SK-N-SH (cell line): Measurements from ENCODE around the gene HACD1. TPM values are rescaled to one million over a fixed set of nuclear protein-coding genes. Genes with fewer than 3 reads are reported as not detected.
A peak's percentile ranks its signal among the peaks of the same experiment; 100 is the strongest.
"Not testable (repeated sequence)": the region's sequence is repeated elsewhere in the genome, so short reads cannot be mapped to it uniquely, and the experiment has no call there.

Experiments used
- CTCF ChIA-PET: fragments of 300-600, 350-600 bp; formaldehyde crosslinking; extraction: SDS; loops from one replicate; lab custom pipeline; 2021; lab: Yijun Ruan, JAX
- POLR2A ChIA-PET: fragments of 350-600 bp; sonication (Branson Sonifier 250); formaldehyde crosslinking; extraction: SDS; loops from one replicate; lab custom pipeline; 2020; ENCODE audit warnings: antibody characterized with exemption, inconsistent platforms; lab: Yijun Ruan, JAX
- DNase-seq: peaks from one replicate; pipeline ENCODE4 v3.0.0; 2012
- H2AFZ ChIP-seq: fragments of 200-600 bp; sonication (generic); 2 replicates; pipeline ENCODE4 v1.8.1; 2016; ENCODE audit warnings: antibody characterized with exemption, mild to moderate bottlenecking, low read depth
- H3F3A ChIP-seq: fragments of 200-600 bp; sonication (generic); replicated peaks from 2 replicates; pipeline ENCODE3; 2016; ENCODE audit warnings: antibody characterized with exemption, mild to moderate bottlenecking; ENCODE audit not compliant: insufficient read depth
- H3K27ac ChIP-seq, 2 experiments: fragments of 200-500 bp in 1 of 2; fragments of 200-600 bp in 1 of 2; sonication (Bioruptor generic) in 1 of 2; sonication (generic), shearing (Covaris generic) in 1 of 2; 2 replicates each; pipeline versions ENCODE4 v1.5.1 to v1.6.1; 2014 to 2016; ENCODE audit warnings: low read depth in 2 of 2, inconsistent platforms in 1 of 2, low read length in 1 of 2, mild to moderate bottlenecking in 1 of 2, mixed read lengths in 1 of 2
- H3K27me3 ChIP-seq: fragments of 200-600 bp; sonication (generic), shearing (Covaris generic); 2 replicates; pipeline ENCODE4 v1.6.1; 2016; ENCODE audit warnings: mixed run types; ENCODE audit not compliant: insufficient read depth
- H3K36me3 ChIP-seq, 2 experiments: fragments of 200-500 bp in 1 of 2; fragments of 200-600 bp in 1 of 2; sonication (Bioruptor generic) in 1 of 2; sonication (generic) in 1 of 2; replicated peaks in 1 of 2; 2 replicates each; pipeline versions ENCODE3 to v1.5.1; 2014 to 2016; ENCODE audit warnings: low read length in 1 of 2, mild to moderate bottlenecking in 1 of 2; ENCODE audit not compliant: insufficient read depth in 2 of 2, control insufficient read depth in 1 of 2
- H3K4me1 ChIP-seq, 2 experiments: fragments of 200-500 bp in 1 of 2; fragments of 200-600 bp in 1 of 2; sonication (Bioruptor generic) in 1 of 2; sonication (generic), shearing (Covaris generic) in 1 of 2; 2 replicates each; pipeline versions ENCODE4 v1.5.1 to v1.6.1; 2014 to 2016; ENCODE audit warnings: low read depth in 1 of 2, low read length in 1 of 2, mixed run types in 1 of 2; ENCODE audit not compliant: insufficient read depth in 2 of 2, control insufficient read depth in 1 of 2
- H3K4me2 ChIP-seq: fragments of 200-600 bp; sonication (generic), shearing (Covaris generic); 2 replicates; pipeline ENCODE4 v1.6.1; 2017; ENCODE audit warnings: mixed run types
- H3K4me3 ChIP-seq, 2 experiments: fragments of 200-500 bp in 1 of 2; fragments of 200-600 bp in 1 of 2; sonication (Bioruptor generic) in 1 of 2; sonication (generic), shearing (Covaris generic) in 1 of 2; 2 replicates each; pipeline versions ENCODE4 v1.5.1 to v1.8.1; 2014 to 2016; ENCODE audit warnings: low read depth in 2 of 2, inconsistent platforms in 1 of 2, low read length in 1 of 2, mild to moderate bottlenecking in 1 of 2, mixed read lengths in 1 of 2, moderate library complexity in 1 of 2
- H3K79me2 ChIP-seq: fragments of 200-600 bp; sonication (generic); 2 replicates; pipeline ENCODE4 v1.8.1; 2017; ENCODE audit warnings: mild to moderate bottlenecking; ENCODE audit not compliant: insufficient read depth
- H3K9ac ChIP-seq: fragments of 200-600 bp; sonication (generic); 2 replicates; pipeline ENCODE4 v1.6.1; 2017; ENCODE audit warnings: mixed run types
- H3K9me2 ChIP-seq: fragments of 200-600 bp; sonication (generic); 2 replicates; pipeline ENCODE4 v1.6.1; 2017; ENCODE audit warnings: mixed run types
- H3K9me3 ChIP-seq: fragments of 200-600 bp; sonication (generic); 2 replicates; pipeline ENCODE4 v1.6.1; 2017; ENCODE audit warnings: mixed run types, mild to moderate bottlenecking, moderate library complexity
- H4K20me1 ChIP-seq: fragments of 200-600 bp; sonication (generic); 2 replicates; pipeline ENCODE4 v1.6.1; 2017; ENCODE audit warnings: mild to moderate bottlenecking, mixed run types; ENCODE audit not compliant: insufficient read depth
- GABPA ChIP-seq: IDR thresholded peaks from 2 replicates; pipeline ENCODE4 v1.4.0; 2012; ENCODE audit warnings: low read depth, mild to moderate bottlenecking
- IRF3 ChIP-seq: fragments of 150-350 bp; IDR thresholded peaks from 2 replicates; pipeline ENCODE4 v1.6.1; 2016; ENCODE audit warnings: mild to moderate bottlenecking, low read depth, low read length
- MEF2A ChIP-seq: IDR thresholded peaks from 2 replicates; pipeline ENCODE4 v1.4.0; 2012; ENCODE audit warnings: low read depth, borderline replicate concordance
- RCOR1 ChIP-seq: fragments of 150-350 bp; IDR thresholded peaks from 2 replicates; pipeline ENCODE4 v1.6.1; 2017; ENCODE audit warnings: antibody characterized with exemption, low read length
- REST ChIP-seq: IDR thresholded peaks from 2 replicates; pipeline ENCODE4 v1.6.1; 2012; ENCODE audit warnings: mild to moderate bottlenecking, low read depth, low read length, moderate library complexity
- RXRA ChIP-seq: IDR thresholded peaks from 2 replicates; pipeline ENCODE4 v1.4.0; 2012; ENCODE audit warnings: low read depth, mild to moderate bottlenecking, borderline replicate concordance
- SMC3 ChIP-seq: IDR thresholded peaks from 2 replicates; pipeline ENCODE4 v1.6.1; 2012; ENCODE audit warnings: low read depth, low read length, improper control_type of control experiment
- TAF1 ChIP-seq: IDR thresholded peaks from 2 replicates; pipeline ENCODE4 v1.6.1; 2012; ENCODE audit warnings: low read depth, mild to moderate bottlenecking, low read length, moderate library complexity, borderline replicate concordance
- TCF12 ChIP-seq: IDR thresholded peaks from 2 replicates; pipeline ENCODE4 v1.4.0; 2012
- WGBS: methylation state at CpG from one replicate; pipeline ENCODE4 v1.1.6; 2017; ENCODE audit warnings: low lambda C conversion rate; 5-methylcytosine and 5-hydroxymethylcytosine counted together
- polyA plus RNA-seq, 3 experiments: library from polyadenylated mRNA; depleted of rRNA; stranded (reverse); fragments of >200 nt; gene quantifications; 2 replicates each; pipeline ENCODE4 v1.2.3, GENCODE V29; 2012

HACD1 gene
- polyA plus RNA-seq, 1 of the 3 experiments (the other 2 are of a cell fraction) = 23.9 TPM

- H3K9me3 ChIP-seq = no peaks in the 10 kb centered on the region
- no peak overlapping the region for H3K27ac ChIP-seq
- no peak overlapping the region for H3K4me2 ChIP-seq
- H3K9ac ChIP-seq = no peak overlapping the region
- ChIA-PET POLR2A (no interaction called here), CTCF (interaction anchor here (0.5 to 1.2 kb wide), 3 partner anchors 17 to 625 kb away, joined by 3 read pairs; no protein-coding TSS in a partner anchor)
- H3K4me3 ChIP-seq = no peak overlapping the region
- peaks cover 0 to 10% of the 10 kb centered on the region in 2 experiments; a peak in 2 of 4 replicates for H3K4me1 ChIP-seq
- H3K36me3 ChIP-seq = peaks cover 11 to 24% of the 10 kb centered on the region in 2 experiments
- no peak for DNase-seq
- H4K20me1 ChIP-seq = no peaks in the 10 kb centered on the region
- H2AFZ ChIP-seq = no peak overlapping the region
- H3K9me2 ChIP-seq = no peaks in the 10 kb centered on the region
- WGBS = 89% methylated on average over 5 of the region's 6 CpGs
- TF ChIP-seq RCOR1 = no peak
- TF ChIP-seq, all 33 proteins: peak for 0
- Histone ChIP-seq H3F3A (peaks cover 8% of the 10 kb centered on the region), H3K27me3 (no peaks in the 10 kb centered on the region), H3K79me2 (no peaks in the 10 kb centered on the region)
Observed at GRCh38 chr10:17590969-17591645, 26.1 kb downstream of the HACD1 start.

- H3K27ac ChIP-seq, H3K27me3 ChIP-seq, DNase-seq, H3F3A ChIP-seq, H3K9me3 ChIP-seq, H4K20me1 ChIP-seq, CTCF ChIA-PET, H3K79me2 ChIP-seq, H3K9me2 ChIP-seq, POLR2A ChIA-PET, H2AFZ ChIP-seq, H3K9ac ChIP-seq, H3K4me3 ChIP-seq, H3K4me2 ChIP-seq, H3K4me1 ChIP-seq: not testable (repeated sequence)
- WGBS = 93% methylated on average over 1 of the region's 1 CpG
- peaks cover 11 to 24% of the 10 kb centered on the region in 2 experiments for H3K36me3 ChIP-seq
Observed at GRCh38 chr10:17589316-17589715, 27.9 kb downstream of the HACD1 start.

GRCh38 chr10:17588420-17588819, 28.8 kb downstream of the HACD1 start:
- DNase-seq = no peak
- Histone ChIP-seq H3K36me3 (peaks cover 7 to 18% of the 10 kb centered on the region in 2 experiments), H3K27me3 (no peaks in the 10 kb centered on the region), H3K9ac (no peak overlapping the region), H3K27ac (no peak overlapping the region), H3K9me3 (no peaks in the 10 kb centered on the region), H3K4me3 (no peak overlapping the region), H2AFZ (no peak overlapping the region), H3K79me2 (no peaks in the 10 kb centered on the region), H4K20me1 (no peaks in the 10 kb centered on the region), H3K9me2 (no peaks in the 10 kb centered on the region), H3K4me2 (no peak overlapping the region), H3F3A (peaks cover 8% of the 10 kb centered on the region), H3K4me1 (peaks cover 0 to 10% of the 10 kb centered on the region in 2 experiments; a peak in 2 of 4 replicates)
- CTCF ChIA-PET = no interaction called here
- TF ChIP-seq MEF2A = no peak
- TF ChIP-seq TAF1 = no peak
- no peak for TF ChIP-seq IRF3
- TF ChIP-seq GABPA = no peak
- TF ChIP-seq TCF12 = no peak
- TF ChIP-seq RXRA = no peak
- TF ChIP-seq REST = no peak
- TF ChIP-seq SMC3 = no peak
- 97% methylated on average over 2 of the region's 2 CpGs for WGBS
- POLR2A ChIA-PET = no interaction called here

- H3K27ac ChIP-seq, H3K9me2 ChIP-seq, POLR2A ChIA-PET, H3K9me3 ChIP-seq, H3K27me3 ChIP-seq, H3K4me1 ChIP-seq, H3K79me2 ChIP-seq, DNase-seq, H3K9ac ChIP-seq, H3F3A ChIP-seq, H3K4me3 ChIP-seq, H4K20me1 ChIP-seq: not testable (repeated sequence)
- Histone ChIP-seq H2AFZ (peak overlapping the region; percentile 57; the same call in 1 of the 2 replicates), H3K4me2 (peak overlapping the region; percentile 42; the same call in 1 of the 2 replicates), H3K36me3 (peaks cover 7 to 13% of the 10 kb centered on the region in 2 experiments)
- CTCF ChIA-PET = interaction anchor here (0.9 to 1.0 kb wide), 2 partner anchors 150 to 628 kb away, joined by 3 read pairs; no protein-coding TSS in a partner anchor
- WGBS = 91% methylated on average over 3 of the region's 6 CpGs
Observed at GRCh38 chr10:17587321-17587720, 29.9 kb downstream of the HACD1 start.
